Right atrium auricular region (tissue), 2 donors: ENCODE measurements around the gene EFR3B. TPM values are rescaled to one million over a fixed set of nuclear protein-coding genes. Genes with fewer than 3 reads are reported as not detected.

Experiments
- DNase-seq: peaks from one replicate; pipeline ENCODE4 v3.0.0-alpha.2; 2019; ENCODE audit warnings: low spot score
- H3K27ac ChIP-seq, 2 donors: fragments of 200-600 bp; sonication (generic); 1 replicate in 1 of 2; 2 replicates in 1 of 2; pipeline ENCODE4 v1.5.1; 2016 to 2019
- H3K27me3 ChIP-seq, 2 donors: fragments of 200-600 bp; sonication (generic); one replicate each; pipeline versions ENCODE4 v1.5.1 to v1.6.0; 2017 to 2019
- H3K36me3 ChIP-seq: fragments of 200-600 bp; sonication (generic); one replicate; pipeline ENCODE4 v1.5.1; 2016
- H3K4me1 ChIP-seq, 2 donors: fragments of 200-600 bp; sonication (generic); one replicate each; pipeline versions ENCODE4 v1.5.1 to v1.6.0; 2017 to 2019
- H3K4me3 ChIP-seq, 2 donors: fragments of 200-600 bp; sonication (generic); 1 replicate in 1 of 2; 2 replicates in 1 of 2; pipeline ENCODE4 v1.5.1; 2017 to 2019; ENCODE audit warnings: mild to moderate bottlenecking in 1 of 2, moderate library complexity in 1 of 2
- H3K9me3 ChIP-seq, 2 donors: fragments of 200-600 bp; sonication (generic); one replicate each; pipeline ENCODE4 v1.5.1; 2019
- total RNA-seq, 2 donors: library from RNA; depleted of rRNA; stranded (reverse); fragments of >200 nt; gene quantifications; one replicate each; pipeline ENCODE4 v1.1.0, GENCODE V29; 2016
- TF ChIP-seq, protein P1 (sequence below), 2 donors: fragments of 200-600 bp; sonication (generic); IDR thresholded peaks; one replicate each; pipeline ENCODE4 v1.5.1; 2019; ENCODE audit warnings: antibody characterized with exemption in 2 of 2

The EFR3B gene
- total RNA-seq, 2 donors from 2014 or later, result 2.6 to 10.8 TPM

DNA sequence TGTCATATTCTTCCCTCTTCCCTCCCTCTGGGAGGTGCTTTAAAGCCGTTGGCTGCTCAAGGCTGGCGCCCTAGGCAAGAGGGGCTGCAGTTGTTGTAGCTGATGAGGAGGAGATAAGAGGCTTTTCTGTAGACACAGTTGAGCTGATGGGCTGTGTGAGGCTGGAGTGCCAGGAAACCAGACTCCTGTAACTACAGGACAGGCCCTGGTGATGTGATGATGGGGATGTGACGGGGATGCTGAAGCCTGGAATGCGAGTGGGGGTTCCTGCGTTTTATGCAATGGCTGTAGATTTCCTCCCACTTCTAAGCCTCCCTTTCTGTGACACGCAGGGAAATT, 5.7 kb upstream of the EFR3B start:
- no peak overlapping the region for H3K4me3 ChIP-seq
- TF ChIP-seq, protein P1, sequence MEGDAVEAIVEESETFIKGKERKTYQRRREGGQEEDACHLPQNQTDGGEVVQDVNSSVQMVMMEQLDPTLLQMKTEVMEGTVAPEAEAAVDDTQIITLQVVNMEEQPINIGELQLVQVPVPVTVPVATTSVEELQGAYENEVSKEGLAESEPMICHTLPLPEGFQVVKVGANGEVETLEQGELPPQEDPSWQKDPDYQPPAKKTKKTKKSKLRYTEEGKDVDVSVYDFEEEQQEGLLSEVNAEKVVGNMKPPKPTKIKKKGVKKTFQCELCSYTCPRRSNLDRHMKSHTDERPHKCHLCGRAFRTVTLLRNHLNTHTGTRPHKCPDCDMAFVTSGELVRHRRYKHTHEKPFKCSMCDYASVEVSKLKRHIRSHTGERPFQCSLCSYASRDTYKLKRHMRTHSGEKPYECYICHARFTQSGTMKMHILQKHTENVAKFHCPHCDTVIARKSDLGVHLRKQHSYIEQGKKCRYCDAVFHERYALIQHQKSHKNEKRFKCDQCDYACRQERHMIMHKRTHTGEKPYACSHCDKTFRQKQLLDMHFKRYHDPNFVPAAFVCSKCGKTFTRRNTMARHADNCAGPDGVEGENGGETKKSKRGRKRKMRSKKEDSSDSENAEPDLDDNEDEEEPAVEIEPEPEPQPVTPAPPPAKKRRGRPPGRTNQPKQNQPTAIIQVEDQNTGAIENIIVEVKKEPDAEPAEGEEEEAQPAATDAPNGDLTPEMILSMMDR (IDR thresholded peaks at IDR 0.05), result no peak
- H3K27ac ChIP-seq, result no peak overlapping the region
- no peaks in the 10 kb centered on the region for H3K36me3 ChIP-seq
- no peaks in the 10 kb centered on the region for H3K9me3 ChIP-seq
- no peaks in the 10 kb centered on the region for H3K27me3 ChIP-seq
- no peak for DNase-seq
- peaks cover 0 to 1% of the 10 kb centered on the region in 2 donors for H3K4me1 ChIP-seq

DNA sequence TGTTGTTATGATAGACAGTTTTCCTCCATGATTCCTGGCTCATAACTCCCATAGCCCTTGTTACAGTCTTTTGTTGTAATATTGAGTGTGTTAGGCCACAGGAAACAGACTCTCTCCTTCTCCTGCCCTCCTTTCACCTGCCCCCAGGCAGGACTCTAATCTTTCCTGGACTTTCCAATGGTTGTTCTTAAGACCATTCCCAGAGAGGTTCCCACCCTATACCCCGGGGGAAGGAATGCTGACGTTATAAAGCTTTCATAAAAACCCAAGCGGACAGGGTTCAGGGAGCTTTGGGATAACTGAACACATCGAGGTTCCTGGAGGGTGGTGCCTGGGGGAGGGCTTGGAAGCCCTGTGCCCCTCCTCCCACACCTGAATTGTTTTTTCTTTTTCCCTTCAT, 2.8 kb upstream of the EFR3B start:
- H3K4me3 ChIP-seq, result no peak overlapping the region
- TF ChIP-seq, protein P1 (IDR thresholded peaks at IDR 0.05), result no peak

DNA sequence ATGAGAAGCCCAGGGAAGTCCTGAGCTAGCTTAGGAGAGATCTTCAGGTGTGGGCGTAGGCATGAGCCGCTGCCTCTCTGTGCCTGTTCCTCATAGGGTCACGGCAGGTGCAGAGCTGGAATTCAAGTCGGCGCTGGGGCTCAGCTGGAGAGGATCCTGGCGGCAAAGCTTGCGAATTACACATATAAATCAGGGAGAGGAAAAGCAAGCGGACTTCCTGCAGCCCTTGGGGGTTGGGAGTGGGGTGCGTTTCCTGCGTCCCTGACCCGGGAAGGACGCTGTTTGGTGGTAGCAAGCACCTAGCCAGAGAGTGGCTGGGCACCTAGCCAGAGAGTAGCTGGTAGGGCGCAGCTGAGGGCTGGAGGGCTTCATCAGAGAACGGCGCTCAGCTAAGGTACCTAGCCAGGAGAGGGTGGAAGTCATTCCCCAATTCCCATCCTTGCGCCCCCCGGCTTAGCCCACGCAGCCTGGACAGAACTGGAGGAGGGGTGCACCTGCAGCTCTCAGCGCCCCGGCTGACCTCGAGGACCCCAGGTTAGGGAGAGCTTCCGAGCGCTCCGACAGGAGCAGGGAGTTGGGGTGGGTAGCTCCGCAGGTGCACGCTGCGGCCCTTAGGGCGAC, 459 bp upstream of the EFR3B start:
- Histone ChIP-seq H3K27me3 (no peaks in the 10 kb centered on the region), H3K4me1 (peaks cover 0 to 23% of the 10 kb centered on the region in 2 donors), H3K9me3 (no peaks in the 10 kb centered on the region), H3K27ac (peak overlapping the region; percentile 75 to 89), H3K4me3 (peak overlapping the region; percentile 48 to 83), H3K36me3 (no peaks in the 10 kb centered on the region)
- peak; percentile 61 for DNase-seq
- TF ChIP-seq, protein P1 (IDR thresholded peaks at IDR 0.05), result peak in 1 of 2 donors; percentile 30

More for the DNA sequence above, 2.8 kb upstream of the EFR3B start:
- no peak for DNase-seq
- Histone ChIP-seq H3K27me3 (no peaks in the 10 kb centered on the region), H3K9me3 (no peaks in the 10 kb centered on the region), H3K36me3 (no peaks in the 10 kb centered on the region), H3K4me1 (peaks cover 0 to 23% of the 10 kb centered on the region in 2 donors), H3K27ac (no peak overlapping the region)

DNA sequence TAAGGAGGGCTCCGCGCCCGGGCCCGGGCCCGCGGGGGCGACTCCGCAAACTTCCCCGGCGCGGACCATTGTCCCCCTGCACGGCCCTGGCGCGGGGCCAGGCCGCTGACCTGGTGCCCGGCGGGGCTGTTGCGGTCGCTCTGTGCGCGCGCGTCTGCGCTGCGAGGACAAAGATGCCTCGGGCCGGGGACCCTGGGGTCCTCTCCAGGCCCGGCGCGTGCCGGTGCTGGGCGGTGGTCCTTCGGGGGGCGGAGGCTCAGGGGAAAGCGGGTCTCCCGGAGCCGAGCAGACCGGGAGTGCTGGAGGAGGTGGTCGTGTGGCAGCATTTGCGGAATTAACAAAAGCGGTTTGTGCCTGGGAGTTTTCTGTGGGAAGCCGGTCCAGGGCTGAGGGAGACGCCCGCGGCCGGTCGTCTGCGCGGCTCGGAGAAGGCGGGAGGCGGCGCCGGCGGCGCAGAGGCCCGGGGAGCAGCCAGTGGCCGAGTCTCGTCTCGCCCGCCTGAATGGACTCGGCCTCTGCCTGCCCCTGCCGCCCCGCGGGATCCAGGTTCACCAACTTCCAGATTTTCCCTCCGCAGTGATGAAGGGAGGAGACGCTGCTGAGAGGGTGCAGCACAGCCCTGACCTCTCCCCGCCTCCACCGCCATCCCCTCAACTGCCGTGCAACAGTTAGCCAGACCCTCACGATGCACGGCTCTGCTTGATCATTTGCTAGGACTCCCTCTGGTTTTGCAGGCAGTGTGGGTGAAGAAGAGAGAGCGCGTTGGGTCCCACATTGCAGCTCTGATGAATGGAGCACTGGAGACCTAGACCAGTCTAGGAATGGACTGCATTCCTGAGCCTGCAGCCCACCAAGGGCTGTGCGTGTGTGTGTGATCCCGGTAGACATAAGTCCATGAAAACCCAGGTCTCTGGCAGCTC, 705 bp downstream of the EFR3B start:
- H3K4me1 ChIP-seq, result peaks cover 0 to 23% of the 10 kb centered on the region in 2 donors

DNA sequence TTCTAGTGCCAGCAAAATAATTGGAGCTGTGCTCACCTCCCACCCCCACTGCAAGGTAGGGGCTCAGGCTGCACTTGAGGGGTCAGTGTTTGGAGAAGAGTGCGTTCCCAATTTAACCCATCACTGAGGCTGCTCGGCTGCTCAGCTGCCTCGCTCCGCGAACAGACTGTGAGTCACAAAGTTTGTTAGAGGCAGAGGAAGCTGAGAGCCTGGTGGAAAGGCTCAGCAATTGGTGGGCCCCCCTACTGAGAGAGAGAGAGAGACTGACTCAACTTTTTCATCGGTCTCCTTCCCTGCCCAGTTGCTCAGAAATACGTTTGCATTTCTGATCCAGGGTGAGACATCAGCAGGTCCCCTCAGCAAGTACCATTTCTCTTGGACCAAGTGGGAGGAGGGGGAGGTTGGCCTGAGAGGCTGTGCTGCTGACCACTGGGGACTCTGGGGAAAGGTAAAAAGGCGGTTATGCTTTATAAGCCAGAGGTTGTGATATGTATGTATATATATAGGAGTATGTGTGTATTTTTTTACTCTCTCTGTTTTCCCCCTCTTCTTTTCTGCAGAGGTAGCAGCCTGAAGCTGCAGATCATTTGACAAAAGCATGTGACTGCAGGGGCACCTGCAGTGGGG, 1.5 kb downstream of the EFR3B start:
- H3K27ac ChIP-seq, result peak overlapping the region in 1 of 2 donors; percentile 90
- TF ChIP-seq, protein P1 (IDR thresholded peaks at IDR 0.05), result no peak
- no peaks in the 10 kb centered on the region for H3K27me3 ChIP-seq
- H3K9me3 ChIP-seq, result no peaks in the 10 kb centered on the region
- H3K4me3 ChIP-seq, result peak overlapping the region in 1 of 2 donors; percentile 83
- H3K36me3 ChIP-seq, result no peaks in the 10 kb centered on the region
- no peak for DNase-seq
- H3K4me1 ChIP-seq, result peaks cover 0 to 23% of the 10 kb centered on the region in 2 donors

More for the DNA sequence above, 705 bp downstream of the EFR3B start:
- Histone ChIP-seq H3K27ac (peak overlapping the region; percentile 89 to 90), H3K9me3 (no peaks in the 10 kb centered on the region), H3K36me3 (no peaks in the 10 kb centered on the region), H3K27me3 (no peaks in the 10 kb centered on the region), H3K4me3 (peak overlapping the region; percentile 70 to 83)
- DNase-seq, result no peak
- TF ChIP-seq, protein P1 (IDR thresholded peaks at IDR 0.05), result no peak
